DND-41 (cell line): ENCODE data around the gene PCDH9.

Source experiments
- ATAC-seq: fragments of 200-7000 bp; cut with Tn5 transposase; 3 replicates; pipeline ENCODE4 v1.9.1; 2021; ENCODE audit warnings: low read depth; ENCODE audit not compliant: insufficient read depth
- DNase-seq: peaks from one replicate; pipeline ENCODE4 v3.0.0-alpha.2; 2020
- H2AFZ ChIP-seq: 2 replicates; pipeline ENCODE4 v1.6.0; 2012; ENCODE audit warnings: low read depth, low read length
- H3K27ac ChIP-seq: 2 replicates; pipeline ENCODE4 v1.5.1; 2012; ENCODE audit warnings: low read length, inconsistent platforms
- H3K27me3 ChIP-seq: fragments of 200-600 bp; sonication (generic); 2 replicates; pipeline ENCODE4 v1.6.0; 2012; ENCODE audit warnings: low read length, mild to moderate bottlenecking, inconsistent platforms; ENCODE audit not compliant: insufficient read depth, poor library complexity
- H3K36me3 ChIP-seq: 2 replicates; pipeline ENCODE4 v1.5.1; 2012; ENCODE audit warnings: low read length, inconsistent platforms; ENCODE audit not compliant: insufficient read depth
- H3K4me1 ChIP-seq: 2 replicates; pipeline ENCODE4 v1.5.1; 2012; ENCODE audit warnings: mild to moderate bottlenecking, low read length; ENCODE audit not compliant: insufficient read depth
- H3K4me2 ChIP-seq: 2 replicates; pipeline ENCODE4 v1.6.0; 2012; ENCODE audit warnings: mild to moderate bottlenecking, moderate library complexity, low read length, inconsistent platforms; ENCODE audit not compliant: insufficient read depth
- H3K4me3 ChIP-seq, 2 experiments: fragments of 200-600 bp in 1 of 2; shearing (Covaris generic) in 1 of 2; 2 replicates each; pipeline ENCODE4 v1.5.1; 2012 to 2016; ENCODE audit warnings: inconsistent platforms in 2 of 2, low read length in 2 of 2, mild to moderate bottlenecking in 2 of 2, low read depth in 1 of 2, moderate library complexity in 1 of 2
- H3K79me2 ChIP-seq: 2 replicates; pipeline ENCODE4 v1.6.0; 2012; ENCODE audit warnings: low read length, inconsistent platforms; ENCODE audit not compliant: insufficient read depth
- H3K9ac ChIP-seq: 2 replicates; pipeline ENCODE4 v1.6.0; 2012; ENCODE audit warnings: low read depth, mild to moderate bottlenecking, inconsistent platforms, low read length, moderate library complexity
- H3K9me3 ChIP-seq: 2 replicates; pipeline ENCODE4 v1.5.1; 2012; ENCODE audit warnings: low read length, moderate library complexity, mild to moderate bottlenecking, inconsistent platforms; ENCODE audit not compliant: insufficient read depth, severe bottlenecking
- H4K20me1 ChIP-seq: 2 replicates; pipeline ENCODE4 v1.6.0; 2012; ENCODE audit warnings: low read length; ENCODE audit not compliant: insufficient read depth
- CTCF ChIP-seq: IDR thresholded peaks from 2 replicates; pipeline ENCODE4 v1.5.1; 2012; ENCODE audit warnings: borderline replicate concordance, low read length, moderate library complexity, mild to moderate bottlenecking; ENCODE audit not compliant: poor library complexity, severe bottlenecking; ENCODE audit errors: extremely low read depth
- EZH2 ChIP-seq: IDR thresholded peaks from 3 replicates; pipeline ENCODE4 v1.6.1; 2012; ENCODE audit warnings: borderline replicate concordance, low read depth, mild to moderate bottlenecking, moderate library complexity, low read length, inconsistent platforms; ENCODE audit not compliant: severe bottlenecking

Gene PCDH9

GRCh38 chr13:66958611-66959010 lies 271.5 kb downstream of the PCDH9 start:
- TF ChIP-seq CTCF (no peak), EZH2 (no peak)
- no peak overlapping the region for H3K4me3 ChIP-seq
- H3K9ac ChIP-seq, result no peak overlapping the region
- H3K4me2 ChIP-seq, result no peak overlapping the region
- no peaks in the 10 kb centered on the region for H3K9me3 ChIP-seq
- H3K4me1 ChIP-seq, result no peaks in the 10 kb centered on the region
- DNase-seq, result no peak
- H3K27me3 ChIP-seq, result no peaks in the 10 kb centered on the region
- H3K79me2 ChIP-seq, result no peaks in the 10 kb centered on the region
- H3K27ac ChIP-seq, result no peak overlapping the region
- no peak overlapping the region for H2AFZ ChIP-seq
- no peaks in the 10 kb centered on the region for H3K36me3 ChIP-seq
- no peaks in the 10 kb centered on the region for H4K20me1 ChIP-seq
- ATAC-seq, result no peak

GRCh38 chr13:66952507-66952906 lies 277.6 kb downstream of the PCDH9 start:
- no peaks in the 10 kb centered on the region for H3K36me3 ChIP-seq
- no peaks in the 10 kb centered on the region for H3K27me3 ChIP-seq
- no peaks in the 10 kb centered on the region for H3K79me2 ChIP-seq
- TF ChIP-seq EZH2 (no peak), CTCF (no peak)
- no peak overlapping the region for H2AFZ ChIP-seq
- no peak overlapping the region for H3K9ac ChIP-seq
- no peak overlapping the region for H3K4me3 ChIP-seq
- no peaks in the 10 kb centered on the region for H3K4me1 ChIP-seq
- no peak overlapping the region for H3K4me2 ChIP-seq
- no peak for DNase-seq
- no peaks in the 10 kb centered on the region for H3K9me3 ChIP-seq
- no peak overlapping the region for H3K27ac ChIP-seq
- H4K20me1 ChIP-seq, result no peaks in the 10 kb centered on the region
- no peak for ATAC-seq

GRCh38 chr13:66951426-66951825 lies 278.7 kb downstream of the PCDH9 start:
- H3K4me3 ChIP-seq, result no peak overlapping the region
- H2AFZ ChIP-seq, result no peak overlapping the region
- H3K9me3 ChIP-seq, result no peaks in the 10 kb centered on the region
- DNase-seq (no peak), ATAC-seq (no peak)
- TF ChIP-seq EZH2, result no peak
- no peak for TF ChIP-seq CTCF
- H3K79me2 ChIP-seq, result no peaks in the 10 kb centered on the region
- H3K36me3 ChIP-seq, result no peaks in the 10 kb centered on the region
- no peak overlapping the region for H3K4me2 ChIP-seq
- no peaks in the 10 kb centered on the region for H3K4me1 ChIP-seq
- H4K20me1 ChIP-seq, result no peaks in the 10 kb centered on the region
- H3K27ac ChIP-seq, result no peak overlapping the region
- H3K9ac ChIP-seq, result no peak overlapping the region
- H3K27me3 ChIP-seq, result no peaks in the 10 kb centered on the region

DNA sequence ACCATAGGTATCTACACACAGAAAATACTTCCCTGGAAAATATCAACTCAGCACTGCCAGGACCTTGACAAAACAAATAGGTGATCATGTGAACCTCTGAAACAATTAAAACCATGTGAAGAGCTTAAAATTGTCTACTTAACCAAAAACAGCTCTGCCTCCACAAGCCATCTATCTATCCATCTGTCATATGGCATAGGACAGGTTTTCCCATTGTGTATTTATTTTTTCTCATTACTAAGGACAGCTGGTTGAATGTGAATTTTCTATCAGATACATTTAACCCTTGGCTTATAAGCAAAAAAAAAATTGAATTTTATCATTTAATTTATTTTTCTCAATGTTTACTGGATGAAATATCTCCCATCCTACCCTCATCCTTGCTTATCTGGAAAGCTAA lies 279.5 kb downstream of the PCDH9 start:
- H3K4me3 ChIP-seq, result no peak overlapping the region
- no peaks in the 10 kb centered on the region for H3K27me3 ChIP-seq
- no peak overlapping the region for H3K4me2 ChIP-seq
- no peaks in the 10 kb centered on the region for H3K4me1 ChIP-seq
- H3K9ac ChIP-seq, result no peak overlapping the region
- no peaks in the 10 kb centered on the region for H4K20me1 ChIP-seq
- no peaks in the 10 kb centered on the region for H3K36me3 ChIP-seq
- TF ChIP-seq EZH2 (no peak), CTCF (no peak)
- no peak overlapping the region for H3K27ac ChIP-seq
- H3K9me3 ChIP-seq, result no peaks in the 10 kb centered on the region
- ATAC-seq (no peak), DNase-seq (no peak)
- no peaks in the 10 kb centered on the region for H3K79me2 ChIP-seq
- H2AFZ ChIP-seq, result no peak overlapping the region
